ENCODE results near the gene SPPL3.

Gene SPPL3

DNA sequence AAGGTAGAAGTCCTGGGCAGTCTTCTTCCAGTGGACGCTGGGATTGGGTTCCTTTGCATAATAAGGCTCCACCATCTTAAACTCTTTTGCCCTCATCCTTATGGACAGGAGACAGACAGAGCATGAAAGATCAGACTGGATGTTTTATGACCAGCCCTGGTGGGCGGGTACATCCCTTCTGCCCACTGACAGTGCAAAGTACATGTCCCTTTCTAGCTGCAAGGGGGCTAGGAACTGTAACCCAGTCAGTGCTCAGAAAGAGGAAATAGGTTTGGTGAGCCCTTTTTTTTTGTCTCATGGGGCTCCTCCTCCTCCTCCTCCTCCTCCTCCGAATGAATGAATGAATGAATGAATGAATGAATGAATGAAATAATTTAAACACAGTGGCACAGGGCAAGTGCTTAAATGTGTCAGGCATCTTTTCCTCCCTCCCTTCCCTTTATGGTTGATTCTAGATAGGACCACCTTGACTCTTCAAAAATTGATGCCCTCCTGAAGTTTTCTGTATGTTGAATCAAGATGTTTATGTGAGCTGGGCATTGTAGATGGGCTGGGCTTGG is 37.8 kb upstream of the SPPL3 start:
- Histone ChIP-seq H3K36me3 (no peaks in the 10 kb centered on the region), H3K4me1 (ENCODE audit: control insufficient read depth in 1 of 2, insufficient read depth in 1 of 2, low read depth in 1 of 2, low read length in 1 of 2) (peaks cover 19 to 22% of the 10 kb centered on the region in 2 experiments), H3K27me3 (no peaks in the 10 kb centered on the region), H3K4me3 (ENCODE audit: low read depth in 1 of 2, low read length in 1 of 2) (no peak overlapping the region), H3K27ac (no peak overlapping the region), H3K9me3 (no peaks in the 10 kb centered on the region)
- TF ChIP-seq, protein P1, sequence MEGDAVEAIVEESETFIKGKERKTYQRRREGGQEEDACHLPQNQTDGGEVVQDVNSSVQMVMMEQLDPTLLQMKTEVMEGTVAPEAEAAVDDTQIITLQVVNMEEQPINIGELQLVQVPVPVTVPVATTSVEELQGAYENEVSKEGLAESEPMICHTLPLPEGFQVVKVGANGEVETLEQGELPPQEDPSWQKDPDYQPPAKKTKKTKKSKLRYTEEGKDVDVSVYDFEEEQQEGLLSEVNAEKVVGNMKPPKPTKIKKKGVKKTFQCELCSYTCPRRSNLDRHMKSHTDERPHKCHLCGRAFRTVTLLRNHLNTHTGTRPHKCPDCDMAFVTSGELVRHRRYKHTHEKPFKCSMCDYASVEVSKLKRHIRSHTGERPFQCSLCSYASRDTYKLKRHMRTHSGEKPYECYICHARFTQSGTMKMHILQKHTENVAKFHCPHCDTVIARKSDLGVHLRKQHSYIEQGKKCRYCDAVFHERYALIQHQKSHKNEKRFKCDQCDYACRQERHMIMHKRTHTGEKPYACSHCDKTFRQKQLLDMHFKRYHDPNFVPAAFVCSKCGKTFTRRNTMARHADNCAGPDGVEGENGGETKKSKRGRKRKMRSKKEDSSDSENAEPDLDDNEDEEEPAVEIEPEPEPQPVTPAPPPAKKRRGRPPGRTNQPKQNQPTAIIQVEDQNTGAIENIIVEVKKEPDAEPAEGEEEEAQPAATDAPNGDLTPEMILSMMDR (IDR thresholded peaks at IDR 0.05), result no peak

DNA sequence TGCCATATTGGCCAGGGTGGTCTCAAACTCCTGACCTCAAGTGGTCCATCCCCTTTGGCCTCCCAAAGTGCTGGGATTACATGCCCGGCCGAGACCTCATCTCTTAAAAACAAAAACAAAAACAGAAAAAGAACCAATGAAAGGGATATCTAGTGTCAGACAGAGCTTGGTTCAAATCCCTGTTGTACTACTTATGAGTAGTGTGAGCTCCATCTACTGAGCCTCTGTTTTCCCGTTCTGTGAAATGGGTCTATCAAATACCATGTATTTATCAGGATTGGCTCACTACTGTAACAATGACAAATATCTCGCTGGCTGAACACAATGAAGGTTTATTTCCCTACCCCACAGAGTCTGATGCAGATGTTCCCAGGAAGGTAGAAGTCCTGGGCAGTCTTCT is 37.3 kb upstream of the SPPL3 start:
- no peaks in the 10 kb centered on the region for H3K27me3 ChIP-seq
- TF ChIP-seq, protein P1 (IDR thresholded peaks at IDR 0.05), result no peak
- no peaks in the 10 kb centered on the region for H3K36me3 ChIP-seq
- H3K27ac ChIP-seq, result no peak overlapping the region
- no peak overlapping the region for H3K4me3 ChIP-seq (ENCODE audit: low read depth in 1 of 2, low read length in 1 of 2)
- H3K4me1 ChIP-seq (ENCODE audit: control insufficient read depth in 1 of 2, insufficient read depth in 1 of 2, low read depth in 1 of 2, low read length in 1 of 2), result peaks cover 24 to 27% of the 10 kb centered on the region in 2 experiments
- H3K9me3 ChIP-seq, result no peaks in the 10 kb centered on the region

DNA sequence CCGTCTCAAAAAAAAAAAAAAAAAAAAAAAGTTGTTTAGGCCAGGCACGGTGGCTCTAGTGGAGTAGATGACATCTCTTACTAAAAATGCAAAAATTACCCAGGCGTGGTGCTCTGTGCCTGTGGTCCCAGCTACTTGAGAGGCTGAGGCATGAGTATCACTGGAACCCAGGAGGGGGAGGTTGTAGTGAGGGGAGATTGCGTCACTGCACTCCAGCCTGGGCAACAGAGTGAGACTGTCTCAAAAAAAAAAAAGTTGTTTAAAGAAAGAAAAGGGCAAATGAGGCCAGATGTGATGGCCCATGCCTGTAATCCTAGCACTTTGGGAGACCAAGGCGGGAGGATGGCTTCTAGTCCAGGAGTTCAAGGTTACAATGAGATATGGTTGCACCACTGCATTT is 36.6 kb upstream of the SPPL3 start:
- H3K36me3 ChIP-seq, result no peaks in the 10 kb centered on the region
- no peaks in the 10 kb centered on the region for H3K27me3 ChIP-seq
- H3K4me1 ChIP-seq (ENCODE audit: control insufficient read depth in 1 of 2, insufficient read depth in 1 of 2, low read depth in 1 of 2, low read length in 1 of 2), result peaks cover 30 to 33% of the 10 kb centered on the region in 2 experiments
- TF ChIP-seq, protein P1 (IDR thresholded peaks at IDR 0.05), result no peak
- H3K9me3 ChIP-seq, result no peaks in the 10 kb centered on the region
- H3K27ac ChIP-seq, result no peak overlapping the region
- H3K4me3 ChIP-seq (ENCODE audit: low read depth in 1 of 2, low read length in 1 of 2), result no peak overlapping the region

DNA sequence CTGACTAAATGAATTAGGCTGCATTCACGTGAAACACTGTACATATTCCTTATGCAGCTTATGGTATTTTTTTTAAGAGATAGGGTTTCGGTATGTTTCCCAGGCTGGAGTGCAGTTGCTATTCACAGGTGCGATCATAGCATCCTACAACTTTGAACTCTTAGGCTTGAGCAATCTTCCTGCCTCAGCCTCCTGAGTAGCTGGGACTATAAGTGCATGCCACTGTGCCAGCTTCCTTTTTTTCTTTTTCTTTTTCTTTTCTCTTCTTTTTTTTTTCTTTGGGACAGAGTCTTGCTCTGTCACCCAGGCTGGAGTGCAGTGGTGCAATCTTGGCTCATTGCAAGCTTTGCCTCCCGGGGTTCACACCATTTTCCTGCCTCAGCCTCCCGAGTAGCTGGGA is 35.8 kb upstream of the SPPL3 start:
- TF ChIP-seq, protein P1 (IDR thresholded peaks at IDR 0.05), result no peak
- Histone ChIP-seq H3K36me3 (no peaks in the 10 kb centered on the region), H3K27me3 (no peaks in the 10 kb centered on the region), H3K27ac (no peak overlapping the region), H3K9me3 (no peaks in the 10 kb centered on the region), H3K4me3 (ENCODE audit: low read depth in 1 of 2, low read length in 1 of 2) (no peak overlapping the region), H3K4me1 (ENCODE audit: control insufficient read depth in 1 of 2, insufficient read depth in 1 of 2, low read depth in 1 of 2, low read length in 1 of 2) (peaks cover 38 to 40% of the 10 kb centered on the region in 2 experiments)

DNA sequence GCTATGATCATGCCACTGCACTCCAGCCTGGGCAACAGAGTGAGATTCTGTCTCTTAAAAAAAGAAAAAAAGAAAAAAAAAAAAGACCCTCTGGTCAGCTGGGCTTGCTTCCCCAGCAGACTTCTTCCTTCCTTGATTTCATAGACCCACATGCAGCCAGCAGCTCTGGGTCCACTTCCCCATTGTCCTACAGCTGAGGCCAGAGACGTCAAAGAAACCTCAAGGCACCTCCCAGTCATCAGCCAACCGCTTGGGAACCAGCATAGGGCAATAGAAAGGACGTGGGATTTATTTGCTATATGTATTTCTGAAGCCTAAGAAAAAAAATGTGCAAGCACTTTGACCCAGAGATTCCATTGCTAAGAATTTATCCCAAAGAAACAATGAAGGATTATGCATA is 35.4 kb upstream of the SPPL3 start:
- H3K4me3 ChIP-seq (ENCODE audit: low read depth in 1 of 2, low read length in 1 of 2), result no peak overlapping the region
- peaks cover 42 to 44% of the 10 kb centered on the region in 2 experiments for H3K4me1 ChIP-seq (ENCODE audit: control insufficient read depth in 1 of 2, insufficient read depth in 1 of 2, low read depth in 1 of 2, low read length in 1 of 2)
- TF ChIP-seq, protein P1 (IDR thresholded peaks at IDR 0.05), result no peak
- no peak overlapping the region for H3K27ac ChIP-seq
- no peaks in the 10 kb centered on the region for H3K9me3 ChIP-seq
- no peaks in the 10 kb centered on the region for H3K36me3 ChIP-seq
- H3K27me3 ChIP-seq, result no peaks in the 10 kb centered on the region

Measured in neutrophil (primary cell).